IMR-90 (cell line): ENCODE measurements around the gene BLVRA. TPM values are rescaled to one million over a fixed set of nuclear protein-coding genes. Genes with fewer than 3 reads are reported as not detected.
A peak's percentile ranks its signal among the peaks of the same experiment; 100 is the strongest.

Experiments used
- ATAC-seq: fragments of 200-7000 bp; cut with Tn5 transposase; 2 replicates; pipeline ENCODE4 v1.9.1; 2020; ENCODE audit warnings: low read depth, mild to moderate bottlenecking, moderate library complexity
- BruUV-seq: library from RNA; stranded (reverse); fragments of 400-500 nt; replicated peaks from 2 replicates; lab custom pipeline; 2021; lab: Mats Ljungman, UMichigan
- CTCF ChIA-PET: fragments of 300-600 bp; formaldehyde crosslinking; extraction: SDS; loops from one replicate; lab custom pipeline; 2021; ENCODE audit warnings: antibody characterized with exemption; lab: Yijun Ruan, JAX
- POLR2A ChIA-PET: fragments of 300-600 bp; sonication (Branson Sonifier 250); formaldehyde crosslinking; loops from one replicate; lab custom pipeline; 2022; ENCODE audit warnings: antibody characterized with exemption; ENCODE audit not compliant: unreplicated experiment; lab: Charles Lee
- DNase-seq: peaks from one replicate; pipeline ENCODE4 v3.0.0; 2013
- H2AFZ ChIP-seq: replicated peaks from 2 replicates; pipeline ENCODE3; 2013; ENCODE audit warnings: low read length, mild to moderate bottlenecking; ENCODE audit not compliant: poor library complexity
- H2AK5ac ChIP-seq: 2 replicates; pipeline ENCODE4 v1.6.1; 2013; ENCODE audit warnings: low read depth, low read length, inconsistent platforms
- H2AK9ac ChIP-seq: replicated peaks from 2 replicates; pipeline ENCODE3; 2013; ENCODE audit warnings: mild to moderate bottlenecking, low read depth, low read length, moderate library complexity; ENCODE audit not compliant: poor library complexity
- H2BK120ac ChIP-seq: 2 replicates; pipeline ENCODE4 v1.6.1; 2013; ENCODE audit warnings: low read depth, low read length, inconsistent platforms
- H2BK15ac ChIP-seq: 3 replicates; pipeline ENCODE4 v1.6.1; 2013; ENCODE audit warnings: low read depth, low read length, inconsistent platforms
- H2BK20ac ChIP-seq: 2 replicates; pipeline ENCODE4 v1.6.1; 2013; ENCODE audit warnings: low read depth, mild to moderate bottlenecking, inconsistent platforms, low read length, moderate library complexity
- H2BK5ac ChIP-seq: 2 replicates; pipeline ENCODE4 v1.6.1; 2013; ENCODE audit warnings: mild to moderate bottlenecking, low read depth, low read length, inconsistent platforms; ENCODE audit not compliant: poor library complexity, severe bottlenecking
- H3K14ac ChIP-seq: replicated peaks from 2 replicates; pipeline ENCODE4 v1.6.1; 2013; ENCODE audit warnings: low read depth, low read length, inconsistent platforms
- H3K18ac ChIP-seq: 2 replicates; pipeline ENCODE4 v1.6.1; 2013; ENCODE audit warnings: low read depth, low read length, control low read depth
- H3K23ac ChIP-seq: 2 replicates; pipeline ENCODE4 v1.6.1; 2013; ENCODE audit warnings: low read depth, low read length, inconsistent platforms
- H3K27ac ChIP-seq: 2 replicates; pipeline ENCODE4 v1.5.1; 2013; ENCODE audit warnings: mild to moderate bottlenecking, control low read depth, low read length; ENCODE audit not compliant: insufficient read depth
- H3K27me3 ChIP-seq: 2 replicates; pipeline ENCODE4 v1.6.1; 2013; ENCODE audit warnings: low read length; ENCODE audit not compliant: control insufficient read depth, insufficient read depth
- H3K36me3 ChIP-seq: 2 replicates; pipeline ENCODE4 v1.6.1; 2013; ENCODE audit warnings: low read length, mixed read lengths; ENCODE audit not compliant: control insufficient read depth, insufficient read depth
- H3K4ac ChIP-seq: 2 replicates; pipeline ENCODE4 v1.6.1; 2013; ENCODE audit warnings: low read depth, low read length, inconsistent platforms
- H3K4me1 ChIP-seq: 2 replicates; pipeline ENCODE4 v1.6.1; 2013; ENCODE audit warnings: low read length, mixed read lengths; ENCODE audit not compliant: control insufficient read depth, insufficient read depth
- H3K4me2 ChIP-seq: 2 replicates; pipeline ENCODE4 v1.6.1; 2013; ENCODE audit warnings: low read depth, mild to moderate bottlenecking, control low read depth, low read length, moderate library complexity
- H3K4me3 ChIP-seq: 2 replicates; pipeline ENCODE4 v1.5.1; 2013; ENCODE audit warnings: low read depth, mild to moderate bottlenecking, control low read depth, low read length, moderate library complexity; ENCODE audit not compliant: insufficient read depth
- H3K56ac ChIP-seq: 2 replicates; pipeline ENCODE4 v1.6.1; 2013; ENCODE audit warnings: low read length, inconsistent platforms; ENCODE audit not compliant: insufficient read depth; ENCODE audit errors: extremely low read depth
- H3K79me1 ChIP-seq, 2 experiments: 2 replicates each; pipeline ENCODE4 v1.6.1; 2013; ENCODE audit warnings: low read length in 2 of 2, inconsistent platforms in 1 of 2, low read depth in 1 of 2
- H3K9ac ChIP-seq: 2 replicates; pipeline ENCODE4 v1.6.1; 2013; ENCODE audit warnings: low read depth, low read length, control low read depth
- H3K9me1 ChIP-seq: 2 replicates; pipeline ENCODE4 v1.6.1; 2013; ENCODE audit warnings: low read length, inconsistent platforms; ENCODE audit not compliant: insufficient read depth
- H3K9me3 ChIP-seq: 2 replicates; pipeline ENCODE4 v1.6.1; 2013; ENCODE audit warnings: low read length; ENCODE audit not compliant: control insufficient read depth, insufficient read depth
- H4K20me1 ChIP-seq: 2 replicates; pipeline ENCODE4 v1.6.1; 2013; ENCODE audit warnings: low read length, inconsistent platforms; ENCODE audit not compliant: insufficient read depth
- H4K5ac ChIP-seq: 2 replicates; pipeline ENCODE4 v1.6.1; 2013; ENCODE audit warnings: mild to moderate bottlenecking, low read depth, low read length, control low read depth
- H4K8ac ChIP-seq, 2 experiments: 2 replicates each; pipeline ENCODE4 v1.6.1; 2013; ENCODE audit warnings: low read depth in 2 of 2, low read length in 2 of 2, control low read depth in 1 of 2, inconsistent platforms in 1 of 2
- H4K91ac ChIP-seq: 2 replicates; pipeline ENCODE4 v1.6.1; 2013; ENCODE audit warnings: low read depth, low read length, inconsistent platforms; ENCODE audit not compliant: insufficient read depth
- BHLHE40 ChIP-seq: fragments of 150-350 bp; IDR thresholded peaks from 2 replicates; pipeline ENCODE4 v1.6.1; 2016; ENCODE audit warnings: mild to moderate bottlenecking, low read depth, low read length
- CEBPB ChIP-seq: IDR thresholded peaks from 2 replicates; pipeline ENCODE4 v1.6.1; 2012; ENCODE audit warnings: low read depth, low read length, improper control_type of control experiment
- CHD1 ChIP-seq: IDR thresholded peaks from 2 replicates; pipeline ENCODE4 v1.6.1; 2012; ENCODE audit warnings: low read depth, low read length, improper control_type of control experiment
- ELK1 ChIP-seq: fragments of 150-350 bp; IDR thresholded peaks from 2 replicates; pipeline ENCODE4 v1.6.1; 2016; ENCODE audit warnings: low read depth, mild to moderate bottlenecking, low read length, moderate library complexity, borderline replicate concordance
- FOS ChIP-seq: fragments of 150-350 bp; IDR thresholded peaks from 2 replicates; pipeline ENCODE4 v1.6.1; 2016; ENCODE audit warnings: low read depth, low read length
- MAFK ChIP-seq: IDR thresholded peaks from 2 replicates; pipeline ENCODE4 v1.6.1; 2012; ENCODE audit warnings: low read depth, low read length, improper control_type of control experiment
- MAZ ChIP-seq: IDR thresholded peaks from 2 replicates; pipeline ENCODE4 v1.6.1; 2012; ENCODE audit warnings: low read depth, mild to moderate bottlenecking, low read length, improper control_type of control experiment, moderate library complexity, borderline replicate concordance
- MXI1 ChIP-seq: IDR thresholded peaks from 2 replicates; pipeline ENCODE4 v1.6.1; 2012; ENCODE audit warnings: low read depth, mild to moderate bottlenecking, low read length, moderate library complexity, borderline replicate concordance
- NFE2L2 ChIP-seq: fragments of 150-350 bp; IDR thresholded peaks from 2 replicates; pipeline ENCODE4 v1.6.1; 2016; ENCODE audit warnings: low read depth, mild to moderate bottlenecking, low read length
- POLR2A ChIP-seq: IDR thresholded peaks from 2 replicates; pipeline ENCODE4 v1.6.1; 2012; ENCODE audit warnings: mild to moderate bottlenecking, low read depth, low read length
- RAD21 ChIP-seq: IDR thresholded peaks from 2 replicates; pipeline ENCODE4 v1.6.1; 2012; ENCODE audit warnings: low read length, improper control_type of control experiment
- RCOR1 ChIP-seq: IDR thresholded peaks from 2 replicates; pipeline ENCODE4 v1.6.1; 2012; ENCODE audit warnings: mild to moderate bottlenecking, low read length, improper control_type of control experiment; ENCODE audit not compliant: insufficient replicate concordance
- RFX5 ChIP-seq: IDR thresholded peaks from 2 replicates; pipeline ENCODE4 v1.8.0; 2012; ENCODE audit warnings: low read depth, mild to moderate bottlenecking, low read length, moderate library complexity
- SMC3 ChIP-seq: fragments of 150-350 bp; IDR thresholded peaks from 2 replicates; pipeline ENCODE4 v1.6.1; 2016; ENCODE audit warnings: low read depth, mild to moderate bottlenecking, antibody characterized with exemption, low read length, moderate library complexity
- USF2 ChIP-seq: fragments of 150-350 bp; IDR thresholded peaks from 2 replicates; pipeline ENCODE4 v1.6.1; 2017; ENCODE audit warnings: mild to moderate bottlenecking, antibody characterized with exemption, low read length, low read depth
- WGBS, 2 experiments: methylation state at CpG; one replicate each; pipeline versions ENCODE4 v1.1.5 to v1.1.7; 2013; ENCODE audit warnings: missing lambda C conversion rate in 2 of 2; ENCODE audit not compliant: insufficient read length in 1 of 2; ENCODE audit errors: extremely low coverage in 2 of 2; 5-methylcytosine and 5-hydroxymethylcytosine counted together
- dilution Hi-C: fragments of 300-500 bp; cut with HindIII; formaldehyde crosslinking; loops from one replicate; pipeline ENCODE4 v1.14.3; 2018; ENCODE audit warnings: low sequenced_read_pairs; ENCODE audit not compliant: unreplicated experiment
- in situ Hi-C: fragments of 300-500 bp; cut with MboI; formaldehyde crosslinking; loops from 3 replicates; pipeline ENCODE4 v1.14.3; 2019; ENCODE audit warnings: low sequenced_read_pairs, inconsistent platforms, mixed read lengths
- intact Hi-C: fragments of 100-400 bp; cut with micrococcal nuclease; formaldehyde crosslinking; loops from 2 replicates; pipeline ENCODE4 v1.10.0; 2022
- polyA plus RNA-seq, 3 experiments: library from polyadenylated mRNA; depleted of rRNA; stranded (reverse); fragments of >200 nt; gene quantifications; 2 replicates each; pipeline ENCODE4 v1.2.3, GENCODE V29; 2012; ENCODE audit warnings: low replicate concordance in 1 of 3
- total RNA-seq: library from RNA; depleted of rRNA; stranded (reverse); fragments of >200 nt; gene quantifications from 2 replicates; pipeline ENCODE4 v1.2.3, GENCODE V29; 2012

BLVRA gene
- total and polyA plus RNA-seq, 2 of the 4 experiments (the other 2 are of a cell fraction): 32.3 to 47.1 TPM

- no peak overlapping the region for H2BK20ac ChIP-seq
- H4K20me1 ChIP-seq: peaks cover 5% of the 10 kb centered on the region; the same call in 1 of the 2 replicates
- ATAC-seq (peak; percentile 46), DNase-seq (peak; percentile 71)
- H4K5ac ChIP-seq: no peak overlapping the region
- H3K27ac ChIP-seq: no peak overlapping the region
- H3K27me3 ChIP-seq: no peaks in the 10 kb centered on the region
- ChIA-PET POLR2A (interaction anchor here (1.0 kb wide), 1 partner anchor 139 kb away, joined by 3 read pairs; the partner anchor contains the start of gene STK17A), CTCF (interaction anchor here (0.6 to 4.0 kb wide), 4 partner anchors 21 to 266 kb away, joined by 3 to 22 read pairs (median 4); partner anchors contain the start of gene STK17A)
- H3K14ac ChIP-seq: no peak overlapping the region
- in situ Hi-C loops: loop anchor here (5.0 to 25.0 kb wide), 3 partner anchors 116 to 776 kb away; no protein-coding TSS in a partner anchor
- no TSS peak for BruUV-seq
- no peak overlapping the region for H2AK9ac ChIP-seq
- no peak overlapping the region for H3K4ac ChIP-seq
- no peak overlapping the region for H2AK5ac ChIP-seq
- no peak overlapping the region for H3K9ac ChIP-seq
- intact Hi-C loops: loop anchor here (1.0 to 5.0 kb wide), 5 partner anchors 138 to 780 kb away; partner anchors contain the start of gene STK17A
- WGBS, 2 experiments: no CpG with 5 or more reads among the region's 2 CpGs
- no peaks in the 10 kb centered on the region for H3K9me3 ChIP-seq
- no peaks in the 10 kb centered on the region for H3K9me1 ChIP-seq
- no peak overlapping the region for H2BK15ac ChIP-seq
- no peak overlapping the region for H3K4me3 ChIP-seq
- dilution Hi-C loops: no loop called here
- no peak overlapping the region for H3K4me2 ChIP-seq
- H3K36me3 ChIP-seq: no peaks in the 10 kb centered on the region
- peaks cover 3% of the 10 kb centered on the region for H3K4me1 ChIP-seq
- no peak overlapping the region for H4K8ac ChIP-seq
- no peak overlapping the region for H3K23ac ChIP-seq
- no peak overlapping the region for H3K18ac ChIP-seq
- no peak overlapping the region for H4K91ac ChIP-seq
- H2BK5ac ChIP-seq: no peak overlapping the region
- no peak overlapping the region for H2AFZ ChIP-seq
- no peak overlapping the region for H2BK120ac ChIP-seq
- H3K79me1 ChIP-seq: peaks cover 9 to 38% of the 10 kb centered on the region in 2 experiments
- H3K56ac ChIP-seq: no peak overlapping the region
- TF ChIP-seq RCOR1 (no peak), NFE2L2 (no peak), FOS (no peak), RFX5 (no peak), USF2 (no peak), POLR2A (no peak), BHLHE40 (no peak), ELK1 (no peak), CHD1 (no peak), MXI1 (no peak), RAD21 (peak; percentile 73), MAFK (no peak), MAZ (no peak), CEBPB (no peak), SMC3 (peak; percentile 72)
These were observed 37.2 kb upstream of the BLVRA start for GRCh38 chr7:43721193-43721806.
